HPDE6-E6E7 (cell line): ENCODE results near the gene PLCD4.

Experiments
- DNase-seq: peaks from one replicate; pipeline ENCODE4 v3.0.0; 2011; ENCODE audit warnings: missing footprints; ENCODE audit errors: extremely low spot score

Gene PLCD4

DNA sequence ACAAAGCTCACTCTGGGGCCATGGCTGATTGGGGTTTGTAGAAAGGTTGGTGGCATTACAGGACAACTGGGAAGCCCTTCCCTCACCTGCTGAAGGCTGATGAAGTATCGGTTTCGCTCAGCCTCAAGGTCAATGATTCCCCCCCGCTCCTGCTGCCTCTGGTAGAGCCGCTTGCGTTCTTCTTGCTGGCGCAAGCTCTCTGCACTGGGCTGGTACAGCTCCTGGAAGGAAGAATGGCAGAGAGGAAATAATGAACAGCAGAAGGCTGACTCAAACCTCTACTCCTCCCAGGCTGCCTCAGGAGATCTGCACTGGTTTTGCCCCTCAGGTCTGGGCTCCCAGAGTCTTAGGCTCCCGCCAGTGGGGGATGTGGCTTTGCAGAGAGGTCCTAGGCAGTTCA is 57.0 kb downstream of the PLCD4 start:
- DNase-seq, result no peak

DNA sequence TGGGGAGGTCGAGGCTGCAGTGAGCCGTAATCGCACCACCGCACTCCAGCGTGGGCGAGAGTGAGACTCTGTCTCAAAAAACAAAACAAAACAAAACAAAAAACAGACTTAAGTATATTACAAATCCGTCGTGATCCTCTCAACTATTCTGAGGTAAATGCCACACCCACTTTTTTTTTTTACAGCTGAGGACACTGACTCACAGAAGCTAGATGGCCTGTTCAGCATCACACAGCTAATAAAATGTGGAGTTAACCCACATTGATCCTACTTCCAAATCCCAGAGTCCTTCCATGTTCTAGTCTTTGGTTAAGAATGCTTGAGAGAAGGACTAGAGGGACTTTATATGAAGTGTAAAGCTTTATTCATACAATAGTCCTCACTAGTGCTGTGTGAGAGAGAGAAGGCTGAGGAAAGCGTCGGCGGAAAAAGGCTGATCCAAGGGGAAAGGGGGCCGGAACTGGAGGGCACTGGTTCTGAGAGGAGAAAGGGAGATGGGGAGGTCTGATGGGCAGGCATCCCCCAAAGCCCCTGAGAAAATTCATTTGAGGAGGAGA is 63.5 kb downstream of the PLCD4 start:
- DNase-seq, result peak; percentile 34

DNA sequence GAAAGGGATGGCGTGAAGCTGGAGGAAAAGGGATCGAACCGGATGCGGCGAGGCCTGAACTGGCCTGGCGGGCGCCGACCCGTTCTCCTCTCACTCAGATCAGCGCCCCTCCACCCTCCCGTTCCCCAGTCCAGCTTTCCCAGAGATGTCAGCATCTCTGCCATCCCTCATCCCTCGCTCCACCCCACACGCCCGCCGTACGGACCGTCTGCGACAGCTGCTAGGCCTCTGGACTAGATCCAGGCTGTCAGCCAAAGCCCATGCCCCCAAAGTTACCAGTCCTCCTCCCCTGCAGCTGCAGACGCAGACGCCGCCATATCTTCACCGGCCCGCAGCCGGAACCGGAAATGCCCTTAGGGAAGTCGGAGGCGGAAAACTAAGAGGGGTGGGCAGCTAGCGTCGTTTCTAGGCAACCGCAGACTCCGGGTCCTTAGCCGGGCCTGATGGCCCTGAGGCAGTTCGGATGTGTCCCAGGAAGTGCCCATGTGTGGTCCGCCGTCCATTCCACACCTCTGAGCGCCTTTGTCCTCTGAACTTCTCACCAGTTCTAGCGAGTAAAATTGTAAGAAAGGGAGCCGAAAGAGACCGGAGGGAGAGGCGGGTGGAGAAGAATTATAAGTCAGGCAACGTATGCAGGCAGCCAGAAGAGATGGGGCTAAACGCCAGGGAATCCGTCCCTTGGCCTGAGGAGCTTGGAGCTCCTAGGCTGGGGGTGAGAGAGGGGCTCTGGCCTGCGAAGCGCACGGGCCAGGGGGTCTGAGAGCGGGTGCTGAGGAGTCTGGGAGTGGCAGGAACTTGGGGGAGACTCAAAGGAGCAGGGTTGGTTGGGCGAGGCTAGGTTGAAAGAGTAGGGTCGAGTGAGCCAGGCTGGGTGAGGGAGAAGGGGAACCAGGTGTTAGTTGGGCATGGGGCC is 64.2 kb downstream of the PLCD4 start, which contains the start of the genes RNF25 and STK36:
Gene RNF25, minus strand, starts transcription at position 349 of the 913 bp plus-strand sequence. Its CDS starts 32 bp downstream, at position 317.
Gene STK36, plus strand, starts transcription at position 433 of the 913 bp plus-strand sequence. CDS start 744 bp downstream, outside the sequence.
- peak; percentile 85 for DNase-seq

DNA sequence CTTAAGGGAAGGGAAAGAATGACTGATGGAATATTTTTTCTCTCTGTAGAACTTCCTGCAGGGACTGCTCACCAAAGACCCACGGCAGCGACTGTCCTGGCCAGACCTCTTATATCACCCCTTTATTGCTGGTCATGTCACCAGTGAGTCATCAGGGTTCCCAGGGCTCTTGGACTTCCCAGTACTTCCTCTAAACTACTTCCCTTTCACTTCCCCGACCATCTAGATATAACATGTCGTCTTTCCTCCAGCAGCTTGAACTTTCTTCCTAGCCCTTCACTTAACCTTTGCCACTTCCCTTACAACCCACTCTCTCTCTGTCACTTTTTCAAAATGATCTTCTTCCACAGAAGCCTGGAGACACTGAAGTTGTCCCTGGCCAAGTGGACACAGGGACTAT is 71.4 kb downstream of the PLCD4 start:
- no peak for DNase-seq

DNA sequence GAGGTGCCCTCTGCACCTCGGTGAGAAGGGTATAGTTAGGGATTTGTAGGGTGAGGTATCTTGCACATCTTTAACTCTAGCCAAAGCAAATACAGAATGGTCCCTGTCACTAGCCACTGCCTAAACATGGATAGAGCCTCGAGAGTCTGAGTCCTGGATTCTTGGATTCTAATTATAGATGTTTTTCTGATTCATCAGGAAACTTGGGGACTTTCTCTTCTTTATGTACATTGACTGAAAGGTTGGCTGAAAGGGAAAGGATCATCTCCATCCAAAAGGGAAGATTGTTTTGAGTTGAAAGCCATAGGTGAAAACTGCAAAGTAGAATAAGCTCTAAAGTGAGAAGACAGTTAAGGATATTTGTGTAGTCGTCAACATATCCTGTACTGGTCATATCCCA is 72.4 kb downstream of the PLCD4 start:
- DNase-seq, result no peak
